Bronchial epithelial cell (primary cell): ENCODE measurements around the gene IL17F. TPM values are rescaled to one million over a fixed set of nuclear protein-coding genes. Genes with fewer than 3 reads are reported as not detected.

Experiments
- DNase-seq: peaks from one replicate; pipeline ENCODE4 v3.0.0-alpha.2; 2010; ENCODE audit warnings: low read depth
- FAIRE-seq: peaks from 2 replicates; lab custom pipeline; 2011; peaks lifted over from hg19 to GRCh38; lab: Jason Lieb, UNC
- H3K27me3 ChIP-seq: 2 replicates; pipeline ENCODE4 v1.5.1; 2011; ENCODE audit warnings: low read length; ENCODE audit not compliant: control insufficient read depth, insufficient read depth
- H3K36me3 ChIP-seq: 2 replicates; pipeline ENCODE4 v1.5.1; 2011; ENCODE audit warnings: low read length; ENCODE audit not compliant: control insufficient read depth, insufficient read depth
- H3K4me3 ChIP-seq: 2 replicates; pipeline ENCODE4 v1.5.1; 2011; ENCODE audit warnings: mild to moderate bottlenecking, low read depth, low read length, control low read depth
- total RNA-seq: library from RNA; depleted of rRNA; stranded (reverse); fragments of >200 nt; gene quantifications from 2 replicates; pipeline ENCODE4 v1.2.1, GENCODE V29; 2014
- TF ChIP-seq, protein P1 (sequence below): IDR thresholded peaks from 2 replicates; pipeline ENCODE4 v1.5.1; 2011; ENCODE audit warnings: mild to moderate bottlenecking, moderate library complexity, low read length, control low read depth, inconsistent platforms; ENCODE audit not compliant: insufficient read depth, severe bottlenecking

IL17F gene
- total RNA-seq, 1 donor from 2014 or later, result not detected

DNA sequence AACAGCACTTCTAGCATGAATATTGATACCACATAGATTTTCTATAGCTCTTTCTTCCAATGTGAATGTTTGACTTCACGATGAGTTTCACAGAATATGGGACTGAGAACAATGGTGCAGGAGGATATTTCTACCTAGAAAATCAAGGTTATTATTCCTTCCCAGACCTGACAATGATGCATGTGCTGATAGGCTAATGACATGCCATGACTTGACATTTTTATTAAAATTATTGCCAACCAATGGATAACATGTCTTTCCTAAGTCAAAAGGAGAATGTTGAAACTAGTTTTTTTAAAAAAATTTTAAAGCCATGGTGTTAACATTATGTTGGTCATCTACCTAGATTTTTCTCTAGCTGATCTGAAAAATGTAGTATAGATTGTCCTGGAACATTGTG lies 57.2 kb downstream of the IL17F start:
- DNase-seq (no peak), FAIRE-seq (no peak)
- Histone ChIP-seq H3K36me3 (no peaks in the 10 kb centered on the region), H3K27me3 (no peaks in the 10 kb centered on the region), H3K4me3 (no peak overlapping the region)
- TF ChIP-seq, protein P1, sequence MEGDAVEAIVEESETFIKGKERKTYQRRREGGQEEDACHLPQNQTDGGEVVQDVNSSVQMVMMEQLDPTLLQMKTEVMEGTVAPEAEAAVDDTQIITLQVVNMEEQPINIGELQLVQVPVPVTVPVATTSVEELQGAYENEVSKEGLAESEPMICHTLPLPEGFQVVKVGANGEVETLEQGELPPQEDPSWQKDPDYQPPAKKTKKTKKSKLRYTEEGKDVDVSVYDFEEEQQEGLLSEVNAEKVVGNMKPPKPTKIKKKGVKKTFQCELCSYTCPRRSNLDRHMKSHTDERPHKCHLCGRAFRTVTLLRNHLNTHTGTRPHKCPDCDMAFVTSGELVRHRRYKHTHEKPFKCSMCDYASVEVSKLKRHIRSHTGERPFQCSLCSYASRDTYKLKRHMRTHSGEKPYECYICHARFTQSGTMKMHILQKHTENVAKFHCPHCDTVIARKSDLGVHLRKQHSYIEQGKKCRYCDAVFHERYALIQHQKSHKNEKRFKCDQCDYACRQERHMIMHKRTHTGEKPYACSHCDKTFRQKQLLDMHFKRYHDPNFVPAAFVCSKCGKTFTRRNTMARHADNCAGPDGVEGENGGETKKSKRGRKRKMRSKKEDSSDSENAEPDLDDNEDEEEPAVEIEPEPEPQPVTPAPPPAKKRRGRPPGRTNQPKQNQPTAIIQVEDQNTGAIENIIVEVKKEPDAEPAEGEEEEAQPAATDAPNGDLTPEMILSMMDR, result no peak

Other genes with a start within 250 kb of the IL17F start
- gene PKHD1, start 156.9 kb downstream of the IL17F start, total RNA-seq, result not detected in 2 replicates
- gene IL17A, start 58.1 kb downstream of the IL17F start, total RNA-seq, result not detected in 2 replicates
- 11.6 and 23.4 TPM in 2 replicates for gene MCM3, start 40.2 kb upstream of the IL17F start, total RNA-seq
- 1.3 and 5.6 TPM in 2 replicates for gene PAQR8, start 117.7 kb upstream of the IL17F start, total RNA-seq
- gene EFHC1, start 175.8 kb upstream of the IL17F start, total RNA-seq, result 4.5 and 6.6 TPM in 2 replicates